GM12875 (cell line): ENCODE data around the gene EPHB2.

ENCODE experiments used
- H3K4me3 ChIP-seq: one replicate; pipeline ENCODE4 v1.5.1; 2011; ENCODE audit warnings: low read depth, low read length, control low read depth
- CTCF ChIP-seq: IDR thresholded peaks from 2 replicates; pipeline ENCODE4 v1.5.1; 2011; ENCODE audit warnings: low read depth, mild to moderate bottlenecking, control low read depth, inconsistent platforms, low read length, moderate library complexity, borderline replicate concordance; ENCODE audit not compliant: insufficient read depth

EPHB2 gene

GRCh38 chr1:22781483-22781882 lies 70.8 kb downstream of the EPHB2 start:
- no peak for TF ChIP-seq CTCF

GRCh38 chr1:22782406-22782805 lies 71.8 kb downstream of the EPHB2 start:
- TF ChIP-seq CTCF, result no peak
- no peak overlapping the region for H3K4me3 ChIP-seq

More at GRCh38 chr1:22781483-22781882, 70.8 kb downstream of the EPHB2 start:
- H3K4me3 ChIP-seq, result no peak overlapping the region

- no peak for TF ChIP-seq CTCF
- no peak overlapping the region for H3K4me3 ChIP-seq
These were observed 73.7 kb downstream of the EPHB2 start for GRCh38 chr1:22784317-22784716.

- TF ChIP-seq CTCF, result no peak
- H3K4me3 ChIP-seq, result no peak overlapping the region
These were observed 74.1 kb downstream of the EPHB2 start for GRCh38 chr1:22784737-22785136.

GRCh38 chr1:22786101-22786500 lies 75.5 kb downstream of the EPHB2 start:
- no peak for TF ChIP-seq CTCF

GRCh38 chr1:22786719-22787489 lies 76.3 kb downstream of the EPHB2 start:
- TF ChIP-seq CTCF, result no peak
- H3K4me3 ChIP-seq, result no peak overlapping the region

More at GRCh38 chr1:22786101-22786500, 75.5 kb downstream of the EPHB2 start:
- no peak overlapping the region for H3K4me3 ChIP-seq

GRCh38 chr1:22787636-22788035 lies 77.0 kb downstream of the EPHB2 start:
- H3K4me3 ChIP-seq, result no peak overlapping the region

More at GRCh38 chr1:22787636-22788035, 77.0 kb downstream of the EPHB2 start:
- no peak for TF ChIP-seq CTCF
